Left lobe of liver (tissue), 2 donors: ENCODE results near the gene CDC42BPA. TPM values are rescaled to one million over a fixed set of nuclear protein-coding genes. Genes with fewer than 3 reads are reported as not detected.

Experiments
- ATAC-seq: fragments of 200-7000 bp; cut with Tn5 transposase; one replicate; pipeline ENCODE4 v1.9.1; 2020; ENCODE audit warnings: mild to moderate bottlenecking, moderate library complexity
- DNase-seq: peaks from one replicate; pipeline ENCODE4 v3.0.0-alpha.2; 2020; ENCODE audit warnings: low spot score
- total RNA-seq: library from RNA; stranded (reverse); gene quantifications from one replicate; pipeline ENCODE4 v1.2.1, GENCODE V29; 2021
- donor health status: DM: no; HTN: no; CAD: no; lungs with moderate emphysema.
- donor health status: DM: no; HTN: yes; CAD: no.

CDC42BPA gene
- total RNA-seq, 1 donor from 2014 or later, result 14.5 TPM

DNA sequence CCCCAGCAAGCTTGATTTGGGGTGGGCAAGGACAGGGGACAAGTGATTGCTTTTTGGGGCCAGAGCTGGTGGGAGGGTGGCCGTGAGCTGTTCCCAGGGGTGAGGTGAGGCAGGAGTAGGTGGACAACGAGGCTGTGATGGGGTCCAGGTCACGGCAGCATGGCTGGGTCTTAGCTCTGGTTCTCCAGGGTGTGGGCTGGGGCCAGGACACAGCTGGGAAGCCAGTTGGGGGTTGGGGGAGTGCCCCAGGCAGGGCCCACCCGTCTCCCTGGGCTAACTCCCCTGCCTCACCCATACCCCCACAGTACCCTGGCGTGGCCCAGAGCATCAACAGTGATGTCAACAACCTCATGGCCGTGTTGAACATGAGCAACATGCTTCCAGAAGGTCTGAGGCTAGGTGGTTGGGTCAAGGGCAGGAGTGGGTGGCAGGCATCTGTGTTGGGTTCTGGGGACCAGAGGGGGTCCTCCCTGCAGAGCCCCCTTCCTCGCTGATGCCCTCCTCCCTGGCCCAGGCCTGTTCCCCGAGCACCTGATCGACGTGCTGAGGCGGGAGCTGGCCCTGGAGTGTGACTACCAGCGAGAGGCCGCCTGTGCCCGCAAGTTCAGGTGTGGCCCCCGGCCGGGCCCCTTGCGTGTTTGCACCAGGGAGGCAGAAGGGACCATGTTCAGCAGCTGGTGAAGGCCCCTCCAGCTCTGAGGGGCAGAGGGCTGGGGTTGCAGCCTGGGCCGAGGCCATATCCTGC lies 334.9 kb downstream of the CDC42BPA start:
- DNase-seq (no peak), ATAC-seq (no peak)

DNA sequence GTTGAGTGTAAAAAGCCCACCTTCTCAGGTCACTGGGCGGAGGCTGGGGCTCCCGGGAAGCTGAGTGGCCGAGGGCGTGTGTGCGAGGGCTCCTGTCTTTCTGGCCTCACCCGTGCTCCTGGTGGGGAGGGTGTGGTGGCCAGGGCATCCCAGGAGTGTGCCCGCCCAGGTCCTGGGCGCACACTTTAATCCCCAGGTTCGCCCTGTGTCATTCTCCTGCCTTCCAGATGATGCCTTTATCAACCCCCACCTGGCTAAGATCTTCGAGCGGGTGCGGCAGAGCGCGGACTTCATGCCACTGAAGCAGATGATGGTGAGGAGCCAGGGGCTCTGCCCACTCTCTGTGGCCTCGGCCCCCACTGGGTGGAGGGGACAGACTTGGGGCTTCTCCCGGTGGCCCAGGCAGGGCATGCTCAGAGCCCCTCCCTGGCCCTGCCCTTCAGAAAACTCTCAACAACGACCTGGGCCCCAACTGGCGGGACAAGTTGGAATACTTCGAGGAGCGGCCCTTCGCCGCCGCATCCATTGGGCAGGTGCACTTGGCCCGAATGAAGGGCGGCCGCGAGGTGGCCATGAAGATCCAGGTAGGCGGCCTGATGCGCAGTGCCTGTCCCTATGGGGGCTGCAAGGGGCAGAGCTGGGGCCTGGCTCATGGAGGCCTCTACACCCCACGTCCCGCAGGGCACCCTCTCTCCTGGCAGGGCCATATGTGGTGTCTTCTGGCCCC lies 335.7 kb downstream of the CDC42BPA start:
- no peak for ATAC-seq
- DNase-seq, result no peak

DNA sequence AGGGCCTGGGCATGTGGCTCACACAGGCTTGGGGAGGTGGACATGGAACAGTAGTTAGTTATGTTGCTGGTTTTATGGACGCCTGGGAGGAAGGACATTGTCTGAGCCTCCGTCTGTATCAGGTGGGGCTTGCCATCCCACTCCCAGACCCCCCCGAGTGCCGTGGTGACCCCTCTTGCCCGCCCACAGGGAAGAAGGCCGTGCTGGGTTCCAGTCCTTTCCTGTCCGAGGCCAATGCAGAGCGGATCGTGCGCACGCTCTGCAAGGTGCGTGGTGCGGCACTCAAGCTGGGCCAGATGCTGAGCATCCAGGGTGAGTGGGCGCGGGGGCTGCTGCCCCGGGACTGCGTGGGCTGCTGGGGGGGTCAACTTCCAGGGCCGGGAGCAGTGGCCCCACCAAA lies 336.5 kb downstream of the CDC42BPA start:
- ATAC-seq (no peak), DNase-seq (no peak)

DNA sequence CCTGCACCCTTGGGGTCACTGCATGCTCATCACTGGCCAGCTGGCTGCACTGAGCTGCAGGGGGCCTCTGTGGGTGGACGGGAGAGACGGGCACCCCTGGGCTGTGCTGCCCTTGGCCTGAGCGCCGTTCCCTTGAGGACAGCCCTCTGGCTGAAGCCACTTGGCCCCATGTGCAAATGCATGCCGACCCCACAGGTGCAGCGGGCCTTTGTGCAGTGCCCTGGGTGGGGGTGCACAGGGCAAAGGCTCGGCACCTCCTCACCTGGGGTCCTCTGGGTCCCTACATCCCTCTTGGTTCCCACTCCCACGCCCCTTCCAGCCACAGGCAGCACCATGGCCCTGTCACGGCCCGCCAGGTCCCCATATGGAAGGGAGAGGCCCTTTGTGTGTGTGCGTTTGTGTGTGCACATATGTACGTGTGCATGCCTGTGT lies 336.9 kb downstream of the CDC42BPA start:
- ATAC-seq (no peak), DNase-seq (no peak)

DNA sequence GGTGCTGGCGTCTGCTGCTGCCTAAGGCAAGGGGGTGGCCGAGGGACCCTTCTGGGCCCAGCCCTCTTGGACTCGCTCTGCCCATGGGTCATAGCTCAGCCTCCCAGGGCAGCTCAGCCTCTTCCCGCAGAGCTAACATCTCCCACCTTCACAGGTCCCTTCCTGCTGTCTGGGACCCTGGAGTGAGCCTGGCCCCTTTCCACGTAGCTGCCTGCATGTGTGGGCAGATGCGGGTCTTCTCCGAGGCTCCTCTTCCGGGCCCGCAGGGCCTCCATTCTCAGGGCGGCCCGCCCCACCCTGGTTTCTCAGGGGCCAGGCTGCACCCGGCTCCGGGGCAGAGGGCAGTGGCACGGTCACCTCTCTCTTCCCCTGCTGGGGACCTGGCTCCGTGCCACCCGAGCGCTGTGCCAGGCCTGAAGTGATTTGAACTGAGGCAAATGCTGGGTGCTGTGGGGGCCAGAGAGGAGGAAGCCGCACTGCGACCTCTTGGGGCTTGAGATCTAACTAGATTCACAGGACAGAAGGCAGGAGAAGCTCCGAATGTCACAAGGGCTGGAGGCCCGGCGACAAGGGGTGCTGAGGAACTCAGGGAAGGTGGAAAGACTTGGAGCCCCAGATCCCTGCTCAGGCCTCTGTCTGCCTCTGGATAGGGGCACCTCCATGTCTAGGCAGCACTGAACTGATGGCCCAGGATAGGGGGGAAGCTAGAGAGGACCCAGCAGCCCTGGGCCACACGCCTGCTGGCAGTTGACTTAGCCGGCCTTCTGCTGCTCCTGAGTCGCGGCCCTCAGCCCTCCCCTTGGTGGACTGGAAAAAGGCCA lies 337.5 kb downstream of the CDC42BPA start:
- ATAC-seq (peak; percentile 80), DNase-seq (peak; percentile 94)

DNA sequence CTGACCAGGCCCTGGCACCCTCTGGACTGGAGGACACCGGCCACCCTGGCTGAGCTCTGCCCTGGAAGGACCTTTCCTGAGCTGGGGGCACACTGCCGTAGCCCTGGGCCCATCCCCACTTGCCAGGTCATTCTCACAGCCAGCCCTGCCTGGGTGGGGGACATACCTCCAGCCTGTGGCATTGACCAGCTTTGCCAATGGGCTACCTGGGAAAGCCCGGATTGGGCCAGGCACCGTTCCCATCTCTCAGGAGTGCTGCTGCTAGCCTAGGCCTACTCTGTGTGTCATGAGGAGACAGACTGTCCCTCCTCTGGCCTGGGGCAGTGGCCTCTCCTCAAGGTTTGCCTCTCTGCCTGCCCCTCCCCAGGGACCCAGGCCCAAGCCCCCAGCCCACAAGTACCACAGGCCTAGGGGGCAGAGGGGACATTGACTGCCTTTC lies 338.2 kb downstream of the CDC42BPA start:
- peak; percentile 54 for ATAC-seq

DNA sequence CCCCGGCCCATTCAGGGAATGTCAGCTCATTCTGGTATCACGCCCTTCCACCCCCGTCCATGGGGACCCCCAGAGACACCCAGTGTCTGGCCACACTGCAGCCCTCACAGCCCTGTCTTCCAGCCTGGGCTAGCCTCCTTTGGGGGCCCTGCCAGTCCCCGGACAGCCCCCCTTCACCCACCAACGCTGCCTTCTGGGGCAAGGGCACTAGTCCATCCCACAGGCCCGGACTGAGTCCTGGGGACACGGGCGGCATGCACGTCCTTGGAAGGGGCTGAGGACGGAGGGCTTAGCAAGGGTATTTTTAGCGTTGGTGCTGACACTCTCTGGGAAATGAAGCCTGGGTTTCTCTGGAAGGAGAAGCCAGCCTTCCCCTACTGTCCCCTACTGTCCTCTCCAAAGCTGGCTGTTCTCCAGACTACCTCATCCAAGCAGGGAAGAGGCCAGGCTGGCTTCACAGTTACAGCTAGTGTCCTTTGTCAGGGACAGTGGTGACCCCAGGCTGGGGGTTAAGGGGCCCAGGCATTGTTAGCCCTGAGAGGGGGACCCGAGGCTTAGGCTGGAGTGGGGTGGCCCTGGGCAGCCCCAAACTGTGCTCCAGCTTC lies 338.7 kb downstream of the CDC42BPA start:
- DNase-seq (peak; percentile 66), ATAC-seq (peak; percentile 50)

More for the DNA sequence above, 338.2 kb downstream of the CDC42BPA start:
- no peak for DNase-seq

DNA sequence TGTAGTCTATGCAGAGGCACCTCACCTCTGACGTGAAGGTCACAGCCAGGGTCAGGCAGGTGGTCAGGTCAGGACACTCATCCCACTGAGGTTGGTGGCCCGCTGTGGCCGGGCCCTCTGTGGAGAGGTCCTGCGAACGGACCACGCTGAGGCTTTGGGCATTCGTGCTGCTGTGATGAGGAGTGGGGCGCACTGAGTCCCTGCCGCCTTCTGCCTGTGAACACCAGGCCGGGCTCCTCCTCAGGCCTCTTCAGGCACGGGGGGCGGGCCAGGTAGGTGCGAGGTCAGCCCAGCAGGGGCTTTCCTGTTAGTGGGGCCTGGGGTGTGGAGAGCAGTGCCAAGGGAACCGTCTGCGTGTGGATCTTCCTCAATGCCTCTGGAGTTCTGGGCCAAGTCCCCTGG lies 339.2 kb downstream of the CDC42BPA start:
- ATAC-seq (no peak), DNase-seq (no peak)

DNA sequence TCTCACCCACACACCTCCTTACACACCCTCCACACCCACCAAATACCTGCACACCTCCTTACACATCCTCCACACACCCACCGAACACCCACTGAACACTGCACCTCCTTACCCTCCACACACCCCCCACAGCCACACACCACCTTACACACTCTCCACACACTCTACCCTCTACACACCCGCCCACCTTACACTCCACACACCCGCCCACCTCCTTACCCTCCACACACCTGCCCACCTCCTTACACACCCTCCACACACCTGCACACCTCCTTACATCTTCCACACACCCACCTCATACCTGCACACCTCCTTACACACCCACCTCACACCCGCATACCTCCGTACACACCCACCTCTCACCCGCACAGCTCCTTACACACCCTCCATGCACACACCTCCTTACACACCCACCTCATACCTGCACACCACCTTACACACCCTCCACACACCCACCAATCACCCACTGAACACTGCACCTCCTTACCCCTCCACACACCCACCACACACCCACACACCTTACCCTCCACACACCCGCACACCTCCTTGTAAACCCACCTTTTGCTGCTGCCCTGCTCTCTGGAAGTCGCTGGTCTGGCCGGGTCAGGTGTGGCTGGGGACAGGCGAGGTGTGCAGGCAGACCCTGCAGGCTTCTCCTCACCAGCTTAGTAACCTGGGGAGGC lies 339.7 kb downstream of the CDC42BPA start:
- no peak for DNase-seq
- ATAC-seq, result no peak

DNA sequence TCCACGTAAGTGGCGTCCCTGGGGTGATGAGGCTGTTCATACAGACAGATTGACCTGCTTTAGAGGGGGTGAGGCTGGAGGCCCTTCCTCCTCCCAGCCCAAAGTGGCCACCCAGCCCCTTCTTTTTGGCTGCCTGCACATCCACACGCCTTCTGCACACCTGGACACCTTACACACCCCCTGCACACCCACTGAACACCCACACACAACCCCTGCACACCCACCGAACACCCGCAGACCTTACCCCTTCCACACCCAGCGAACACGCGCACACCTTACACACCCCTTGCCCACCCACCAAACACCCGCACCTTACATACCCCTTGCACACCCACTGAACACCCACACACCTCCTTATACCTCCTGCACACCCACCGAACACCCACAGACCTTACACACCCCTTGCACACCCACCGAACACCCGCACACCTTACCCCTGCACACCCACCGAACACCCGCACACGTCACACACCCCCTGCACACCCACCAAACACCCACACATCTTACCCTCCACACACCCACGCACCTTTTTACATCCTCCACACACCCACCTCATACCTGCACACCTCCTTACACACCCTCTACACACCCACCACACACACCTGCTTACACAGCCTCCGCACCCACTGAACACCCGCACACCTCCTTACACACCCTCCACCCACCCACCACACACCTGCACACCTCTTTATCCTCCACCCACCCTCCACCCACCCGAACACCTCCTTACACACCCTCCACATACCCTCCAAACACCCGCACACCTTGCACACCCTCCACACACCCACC lies 340.5 kb downstream of the CDC42BPA start:
- DNase-seq (no peak), ATAC-seq (no peak)

DNA sequence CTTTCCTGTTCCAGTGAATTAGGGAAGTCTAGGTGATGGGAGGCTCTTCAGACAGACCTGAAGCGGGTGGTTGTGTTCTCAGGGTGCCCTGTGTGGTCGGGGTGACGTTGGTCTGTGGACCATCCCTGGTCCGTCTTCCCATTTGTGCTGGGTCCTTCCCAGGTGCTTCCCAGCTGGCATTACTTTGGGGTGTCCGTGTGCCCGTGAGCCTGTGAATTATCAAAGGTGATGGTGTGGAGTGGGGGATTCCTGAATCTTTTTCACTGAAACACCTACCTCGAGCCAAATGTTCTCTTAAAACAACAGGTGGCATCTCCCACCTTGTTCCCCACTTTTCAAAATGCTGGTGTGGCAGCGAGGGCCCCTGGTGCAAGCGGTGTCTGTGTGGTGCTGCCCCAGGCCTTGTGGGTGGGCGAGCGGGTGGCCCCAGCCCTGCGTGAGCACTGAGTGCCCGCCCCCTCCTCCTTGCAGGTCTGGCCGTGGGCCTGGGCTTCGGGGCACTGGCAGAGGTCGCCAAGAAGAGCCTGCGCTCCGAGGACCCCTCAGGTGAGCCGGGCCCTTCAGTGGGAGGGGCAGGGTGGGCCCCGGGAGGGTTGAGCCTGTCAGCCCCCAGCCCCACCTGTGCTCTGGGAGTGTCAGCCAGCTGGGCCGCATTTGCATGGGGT lies 341.2 kb downstream of the CDC42BPA start:
- ATAC-seq (no peak), DNase-seq (no peak)

DNA sequence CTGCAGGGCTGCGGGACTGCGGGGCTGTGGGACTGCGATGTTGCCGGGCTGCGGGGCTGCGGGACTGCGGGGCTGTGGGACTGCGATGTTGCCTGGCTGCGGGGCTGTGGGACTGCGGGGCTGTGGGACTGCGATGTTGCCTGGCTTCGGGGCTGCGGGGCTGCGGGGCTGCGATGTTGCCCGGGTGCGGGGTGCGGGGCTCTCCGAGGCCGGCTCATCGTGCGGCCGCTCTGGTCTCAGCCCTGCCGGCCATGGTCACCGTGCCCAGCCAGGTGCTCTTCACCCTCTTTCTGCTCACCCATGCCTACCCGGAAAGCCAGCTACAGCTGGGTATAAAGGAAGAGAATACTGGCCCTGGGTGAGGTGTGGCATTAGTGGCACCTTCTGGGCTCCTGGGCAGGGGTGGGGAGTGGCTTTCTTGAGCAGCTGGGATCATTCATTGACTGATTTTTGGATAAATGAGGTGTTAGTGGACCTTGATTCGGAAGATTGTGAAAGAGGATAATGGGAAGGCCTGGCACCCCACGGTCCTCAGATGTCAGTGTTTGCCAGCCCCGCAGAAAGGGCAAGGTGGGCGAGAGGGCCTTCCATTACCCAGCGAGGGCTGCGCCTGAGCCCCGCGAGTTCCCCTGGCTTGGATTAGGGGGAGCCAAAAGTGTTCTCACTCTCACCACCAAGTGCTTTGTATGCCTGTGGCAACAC lies 341.9 kb downstream of the CDC42BPA start:
- no peak for DNase-seq
- no peak for ATAC-seq

DNA sequence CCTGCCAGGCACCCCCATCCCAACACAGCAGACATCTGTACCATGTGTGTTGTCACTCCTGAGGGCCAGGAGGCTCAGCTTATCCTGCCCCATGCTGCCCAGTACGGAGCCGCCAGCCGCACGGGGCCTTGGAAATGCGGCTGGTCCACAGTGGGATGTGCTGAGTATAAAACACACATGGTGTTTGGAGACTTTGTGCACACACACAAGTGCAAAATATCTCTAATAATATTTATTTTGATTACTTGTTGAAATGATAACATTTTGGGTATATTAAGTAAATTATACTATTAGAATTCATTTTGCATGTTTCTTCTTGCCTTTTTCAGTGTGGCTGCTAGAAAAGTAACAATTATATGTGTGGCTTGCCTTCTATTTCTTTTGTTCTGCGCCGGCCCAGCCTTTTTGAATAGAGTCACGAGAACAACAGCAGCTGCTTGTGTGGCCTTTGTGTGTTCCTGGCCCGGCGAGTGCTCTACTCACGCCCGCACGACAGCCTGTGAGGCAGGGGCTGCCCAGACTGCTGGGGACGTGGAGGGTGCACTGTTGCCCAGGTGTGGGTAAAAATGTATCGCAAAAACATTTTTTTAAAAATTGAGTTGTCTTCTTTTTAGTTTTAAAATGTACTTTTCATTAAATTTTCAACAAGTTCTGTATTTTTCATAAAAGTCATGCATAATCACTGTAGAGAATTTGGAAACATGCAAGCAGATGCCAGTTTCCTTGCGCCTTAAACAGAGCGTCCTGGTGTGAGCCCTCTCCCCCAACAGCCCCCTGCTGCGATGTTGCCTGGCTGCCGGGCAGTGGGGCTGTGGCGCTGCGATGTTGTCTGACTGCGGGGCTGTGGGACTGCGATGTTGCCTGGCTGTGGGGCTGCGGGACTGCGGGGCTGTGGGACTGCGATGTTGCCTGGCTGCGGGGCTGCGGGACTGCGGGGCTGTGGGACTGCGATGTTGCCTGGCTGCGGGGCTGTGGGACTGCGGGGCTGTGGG lies 342.7 kb downstream of the CDC42BPA start:
- no peak for ATAC-seq
- no peak for DNase-seq

DNA sequence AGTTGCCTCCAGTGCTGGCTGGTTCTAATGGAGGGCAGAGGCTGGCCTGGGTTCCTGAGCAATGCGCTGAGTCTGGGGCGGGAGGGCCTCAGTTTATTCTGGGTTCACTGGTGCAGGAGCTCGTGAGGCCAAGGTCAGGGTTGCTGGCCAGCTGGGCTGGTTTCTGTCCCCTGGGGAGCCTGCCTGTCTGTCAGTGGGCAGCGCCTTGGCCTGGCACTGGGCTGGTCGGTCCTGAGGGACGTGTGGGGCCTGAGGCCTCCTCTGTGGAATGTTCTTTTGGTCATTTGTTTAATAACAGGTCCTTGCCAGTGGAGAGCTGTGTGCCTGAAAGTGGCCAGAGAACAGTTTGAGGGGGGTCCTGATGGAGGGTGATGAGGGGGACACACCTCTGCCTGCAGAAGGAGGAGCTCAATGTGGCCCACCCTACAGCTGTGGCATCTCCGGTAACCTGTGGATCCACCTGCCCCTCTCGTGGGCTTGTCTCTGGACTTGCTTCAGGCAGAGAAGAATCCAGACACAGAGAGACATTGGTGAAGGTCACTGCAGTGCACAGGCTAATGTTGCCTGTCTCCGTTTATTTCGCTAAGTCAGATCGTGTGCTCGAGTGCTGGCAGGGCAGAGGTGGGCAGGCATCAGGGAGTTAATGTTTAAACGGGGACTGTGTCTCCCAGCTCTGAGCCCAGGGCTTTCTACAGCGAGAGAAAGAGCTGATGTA lies 343.6 kb downstream of the CDC42BPA start:
- ATAC-seq, result peak; percentile 80
- DNase-seq, result peak; percentile 89

DNA sequence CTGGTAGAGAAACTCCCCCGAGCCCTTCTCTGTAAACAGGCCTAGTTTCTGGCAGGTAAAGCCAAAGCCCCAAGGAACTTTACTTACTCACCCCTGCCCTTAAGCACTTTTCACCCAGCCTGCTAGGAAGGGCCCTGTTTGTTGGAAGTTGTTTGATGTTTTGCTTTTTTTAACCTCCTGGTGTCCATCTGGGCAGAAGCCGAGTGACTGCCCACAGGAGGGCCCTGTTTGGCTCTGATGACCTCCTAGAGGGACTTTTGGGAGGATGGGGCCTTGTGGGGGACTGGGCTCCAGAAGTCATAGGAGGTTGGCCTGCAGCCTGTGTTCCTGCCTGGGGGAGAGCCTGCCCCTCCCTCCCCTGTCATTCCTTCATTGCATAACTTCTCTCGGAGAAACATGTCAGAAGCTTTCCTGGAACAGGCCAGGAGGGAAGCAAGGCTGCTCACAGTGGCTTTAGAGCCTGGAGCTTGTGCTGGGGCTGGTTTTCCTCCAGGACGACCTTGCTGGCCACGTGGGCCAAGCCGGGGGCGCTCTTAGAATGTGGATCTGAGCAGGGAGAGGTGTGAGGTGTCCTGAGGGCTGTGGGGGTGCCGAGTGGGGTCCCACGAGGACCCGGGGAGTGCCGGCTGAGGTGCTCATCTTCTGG lies 344.3 kb downstream of the CDC42BPA start:
- DNase-seq, result peak; percentile 58
- peak; percentile 39 for ATAC-seq

DNA sequence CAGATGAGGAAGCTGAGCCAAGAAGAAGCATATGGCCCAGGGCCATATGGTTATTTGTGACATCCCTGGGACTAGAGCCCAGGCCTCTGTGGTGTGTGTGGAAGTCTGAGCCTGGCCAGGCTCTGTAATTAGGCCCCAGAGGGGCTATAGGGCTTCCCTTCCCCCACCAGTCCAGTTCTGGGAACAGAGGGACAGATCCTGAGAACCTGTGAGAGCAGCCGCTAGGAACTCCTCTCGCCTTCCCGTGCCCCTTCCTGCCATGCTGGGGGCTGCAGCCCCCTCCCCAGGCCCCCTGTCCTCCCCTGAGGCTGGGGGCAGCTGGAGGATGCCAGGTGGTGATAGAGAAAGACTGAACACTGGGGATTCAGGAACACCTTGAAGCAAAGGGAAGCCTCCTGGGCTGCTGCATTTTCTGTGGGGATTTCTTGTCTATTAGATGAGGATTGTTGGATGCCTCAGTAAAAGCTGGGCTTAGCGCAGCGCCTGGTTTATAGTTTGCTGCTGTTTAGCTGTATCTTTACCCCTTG lies 344.9 kb downstream of the CDC42BPA start:
- ATAC-seq, result no peak
- no peak for DNase-seq
